ENCODE results near the gene VWC2L. TPM values are rescaled to one million over a fixed set of nuclear protein-coding genes. Genes with fewer than 3 reads are reported as not detected.

VWC2L gene
- polyA plus RNA-seq, 1 donor from 2014 or later: 0.31 TPM

DNA sequence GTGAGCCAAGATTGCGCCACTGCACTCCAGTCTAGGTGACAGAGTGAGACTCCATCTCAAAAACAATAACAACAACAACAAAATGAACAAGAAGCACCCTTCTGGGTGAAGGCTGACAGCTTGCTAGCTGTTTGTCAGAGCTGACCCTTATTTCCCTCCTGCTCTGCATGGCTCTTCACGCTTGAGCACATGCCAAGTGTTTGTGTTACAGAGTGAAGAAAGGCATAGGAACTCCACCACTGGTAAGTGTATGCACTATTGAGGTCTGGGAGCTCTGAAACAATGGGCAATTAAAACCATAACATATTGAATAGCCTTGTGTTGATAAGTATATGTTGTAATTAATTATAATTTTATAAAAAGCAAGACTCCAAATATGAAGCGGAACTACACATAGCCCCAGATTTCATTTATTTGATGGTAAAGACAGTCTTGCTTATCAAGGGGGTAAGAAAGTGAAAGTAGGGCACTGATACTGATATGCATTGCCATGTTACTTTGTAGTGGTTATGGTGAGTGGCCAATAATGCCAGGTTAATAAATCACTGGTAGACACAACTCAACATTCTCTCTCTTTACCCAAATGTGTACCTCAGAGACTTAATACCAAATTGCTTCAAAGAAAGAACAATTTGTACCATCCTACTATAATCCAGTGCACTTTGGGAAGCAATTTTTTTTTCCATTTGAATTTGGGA, 163.4 kb downstream of the VWC2L start:
- H3K9ac ChIP-seq (ENCODE audit: low read length): no peak overlapping the region
- H3K4me2 ChIP-seq (ENCODE audit: low read length): no peak overlapping the region
- H3K4me3 ChIP-seq (ENCODE audit: low read length): no peak overlapping the region
- H3F3A ChIP-seq (ENCODE audit: insufficient read depth, low read length, poor library complexity, severe bottlenecking): no peaks in the 10 kb centered on the region
- TF ChIP-seq POLR2AphosphoS5 (IDR thresholded peaks at IDR 0.05): no peak
- TF ChIP-seq RAD21 (conservative IDR thresholded peaks at IDR 0.05): no peak
- no peak for TF ChIP-seq EZH2 (IDR thresholded peaks at IDR 0.05; ENCODE audit: borderline replicate concordance, insufficient read depth, low read length, poor library complexity, severe bottlenecking)
- no peak for TF ChIP-seq SMC3 (conservative IDR thresholded peaks at IDR 0.05; ENCODE audit: poor library complexity)
- H3K36me3 ChIP-seq (ENCODE audit: insufficient read depth, low read length): no peaks in the 10 kb centered on the region
- H2AFZ ChIP-seq (ENCODE audit: low read depth, low read length): no peak overlapping the region
- no peak overlapping the region for H3K27ac ChIP-seq (ENCODE audit: low read length)
- no peaks in the 10 kb centered on the region for H3K9me3 ChIP-seq (ENCODE audit: low read length)
- no peaks in the 10 kb centered on the region for H3K9me2 ChIP-seq (ENCODE audit: insufficient read depth, low read length)
- H3K79me2 ChIP-seq (replicated peaks; ENCODE audit: insufficient read depth, low read length): no peaks in the 10 kb centered on the region
- no peaks in the 10 kb centered on the region for H4K20me1 ChIP-seq (ENCODE audit: insufficient read depth)
- no peaks in the 10 kb centered on the region for H3K27me3 ChIP-seq (ENCODE audit: insufficient read depth, low read depth, low read length)

DNA sequence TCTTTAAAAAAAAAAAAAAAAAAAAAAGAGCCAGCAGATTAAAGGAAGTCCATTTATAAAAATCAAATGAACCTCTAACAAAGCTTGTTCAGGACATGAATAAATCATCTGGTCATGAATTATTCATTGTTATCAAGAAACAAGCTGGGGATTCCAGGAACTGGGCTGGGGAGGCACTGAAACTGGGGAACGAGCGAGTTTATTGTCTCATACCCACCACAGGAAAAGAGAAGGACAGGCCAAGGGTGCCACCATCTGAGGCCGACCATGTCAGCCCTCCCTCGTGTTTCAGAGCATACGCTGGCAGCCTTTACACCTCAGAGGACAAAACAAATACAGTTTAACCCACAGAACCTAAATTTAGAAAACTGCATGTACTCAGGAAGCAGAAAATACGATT, 164.2 kb downstream of the VWC2L start:
- Histone ChIP-seq H3K4me2 (ENCODE audit: low read length) (no peak overlapping the region), H2AFZ (ENCODE audit: low read depth, low read length) (no peak overlapping the region), H3K27me3 (ENCODE audit: insufficient read depth, low read depth, low read length) (no peaks in the 10 kb centered on the region), H3F3A (ENCODE audit: insufficient read depth, low read length, poor library complexity, severe bottlenecking) (no peaks in the 10 kb centered on the region), H3K79me2 (replicated peaks; ENCODE audit: insufficient read depth, low read length) (no peaks in the 10 kb centered on the region), H3K9ac (ENCODE audit: low read length) (no peak overlapping the region), H3K27ac (ENCODE audit: low read length) (no peak overlapping the region), H3K36me3 (ENCODE audit: insufficient read depth, low read length) (no peaks in the 10 kb centered on the region), H3K9me2 (ENCODE audit: insufficient read depth, low read length) (no peaks in the 10 kb centered on the region), H4K20me1 (ENCODE audit: insufficient read depth) (no peaks in the 10 kb centered on the region), H3K4me3 (ENCODE audit: low read length) (no peak overlapping the region), H3K9me3 (ENCODE audit: low read length) (no peaks in the 10 kb centered on the region)
- TF ChIP-seq SMC3 (conservative IDR thresholded peaks at IDR 0.05; ENCODE audit: poor library complexity): no peak
- TF ChIP-seq RAD21 (conservative IDR thresholded peaks at IDR 0.05): no peak
- TF ChIP-seq EZH2 (IDR thresholded peaks at IDR 0.05; ENCODE audit: borderline replicate concordance, insufficient read depth, low read length, poor library complexity, severe bottlenecking): no peak
- TF ChIP-seq TAF1 (IDR thresholded peaks at IDR 0.05; ENCODE audit: low read depth): no peak
- no peak for TF ChIP-seq EP300 (conservative IDR thresholded peaks at IDR 0.05; ENCODE audit: poor library complexity, severe bottlenecking)
- TF ChIP-seq, protein P1, sequence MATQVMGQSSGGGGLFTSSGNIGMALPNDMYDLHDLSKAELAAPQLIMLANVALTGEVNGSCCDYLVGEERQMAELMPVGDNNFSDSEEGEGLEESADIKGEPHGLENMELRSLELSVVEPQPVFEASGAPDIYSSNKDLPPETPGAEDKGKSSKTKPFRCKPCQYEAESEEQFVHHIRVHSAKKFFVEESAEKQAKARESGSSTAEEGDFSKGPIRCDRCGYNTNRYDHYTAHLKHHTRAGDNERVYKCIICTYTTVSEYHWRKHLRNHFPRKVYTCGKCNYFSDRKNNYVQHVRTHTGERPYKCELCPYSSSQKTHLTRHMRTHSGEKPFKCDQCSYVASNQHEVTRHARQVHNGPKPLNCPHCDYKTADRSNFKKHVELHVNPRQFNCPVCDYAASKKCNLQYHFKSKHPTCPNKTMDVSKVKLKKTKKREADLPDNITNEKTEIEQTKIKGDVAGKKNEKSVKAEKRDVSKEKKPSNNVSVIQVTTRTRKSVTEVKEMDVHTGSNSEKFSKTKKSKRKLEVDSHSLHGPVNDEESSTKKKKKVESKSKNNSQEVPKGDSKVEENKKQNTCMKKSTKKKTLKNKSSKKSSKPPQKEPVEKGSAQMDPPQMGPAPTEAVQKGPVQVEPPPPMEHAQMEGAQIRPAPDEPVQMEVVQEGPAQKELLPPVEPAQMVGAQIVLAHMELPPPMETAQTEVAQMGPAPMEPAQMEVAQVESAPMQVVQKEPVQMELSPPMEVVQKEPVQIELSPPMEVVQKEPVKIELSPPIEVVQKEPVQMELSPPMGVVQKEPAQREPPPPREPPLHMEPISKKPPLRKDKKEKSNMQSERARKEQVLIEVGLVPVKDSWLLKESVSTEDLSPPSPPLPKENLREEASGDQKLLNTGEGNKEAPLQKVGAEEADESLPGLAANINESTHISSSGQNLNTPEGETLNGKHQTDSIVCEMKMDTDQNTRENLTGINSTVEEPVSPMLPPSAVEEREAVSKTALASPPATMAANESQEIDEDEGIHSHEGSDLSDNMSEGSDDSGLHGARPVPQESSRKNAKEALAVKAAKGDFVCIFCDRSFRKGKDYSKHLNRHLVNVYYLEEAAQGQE (IDR thresholded peaks at IDR 0.05; ENCODE audit: borderline replicate concordance): no peak
- no peak for TF ChIP-seq POLR2AphosphoS5 (IDR thresholded peaks at IDR 0.05)
- TF ChIP-seq, protein P2, sequence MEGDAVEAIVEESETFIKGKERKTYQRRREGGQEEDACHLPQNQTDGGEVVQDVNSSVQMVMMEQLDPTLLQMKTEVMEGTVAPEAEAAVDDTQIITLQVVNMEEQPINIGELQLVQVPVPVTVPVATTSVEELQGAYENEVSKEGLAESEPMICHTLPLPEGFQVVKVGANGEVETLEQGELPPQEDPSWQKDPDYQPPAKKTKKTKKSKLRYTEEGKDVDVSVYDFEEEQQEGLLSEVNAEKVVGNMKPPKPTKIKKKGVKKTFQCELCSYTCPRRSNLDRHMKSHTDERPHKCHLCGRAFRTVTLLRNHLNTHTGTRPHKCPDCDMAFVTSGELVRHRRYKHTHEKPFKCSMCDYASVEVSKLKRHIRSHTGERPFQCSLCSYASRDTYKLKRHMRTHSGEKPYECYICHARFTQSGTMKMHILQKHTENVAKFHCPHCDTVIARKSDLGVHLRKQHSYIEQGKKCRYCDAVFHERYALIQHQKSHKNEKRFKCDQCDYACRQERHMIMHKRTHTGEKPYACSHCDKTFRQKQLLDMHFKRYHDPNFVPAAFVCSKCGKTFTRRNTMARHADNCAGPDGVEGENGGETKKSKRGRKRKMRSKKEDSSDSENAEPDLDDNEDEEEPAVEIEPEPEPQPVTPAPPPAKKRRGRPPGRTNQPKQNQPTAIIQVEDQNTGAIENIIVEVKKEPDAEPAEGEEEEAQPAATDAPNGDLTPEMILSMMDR (IDR thresholded peaks at IDR 0.05; ENCODE audit: poor library complexity, severe bottlenecking): no peak
- TF ChIP-seq MXI1 (conservative IDR thresholded peaks at IDR 0.05; ENCODE audit: poor library complexity, severe bottlenecking): no peak
